RWPE1 (cell line): ENCODE results near the gene DTL.

ENCODE experiments used
- CTCF ChIA-PET: fragments of 350-600 bp; sonication (Branson Sonifier 250); formaldehyde crosslinking; extraction: SDS; loops from one replicate; lab custom pipeline; 2021; lab: Yijun Ruan, JAX
- POLR2A ChIA-PET: fragments of 400-600 bp; formaldehyde crosslinking; extraction: SDS; loops from one replicate; lab custom pipeline; 2020; ENCODE audit warnings: antibody characterized with exemption; ENCODE audit not compliant: low non-redundant PET; lab: Yijun Ruan, JAX
- DNase-seq: peaks from one replicate; pipeline ENCODE4 v3.0.0; 2012; ENCODE audit warnings: low spot score
- H3K27ac ChIP-seq: fragments of 450-650 bp; 2 replicates; pipeline ENCODE4 v1.5.1; 2017
- CTCF ChIP-seq: fragments of 450-650 bp; conservative IDR thresholded peaks from 2 replicates; pipeline ENCODE4 v1.5.1; 2017; ENCODE audit warnings: low read depth, mild to moderate bottlenecking

DTL gene

GRCh38 chr1:212098771-212099170 lies 63.2 kb downstream of the DTL start:
- no peak overlapping the region for H3K27ac ChIP-seq
- no peak for TF ChIP-seq CTCF
- DNase-seq = no peak
- ChIA-PET CTCF (no interaction called here), POLR2A (no interaction called here)

- TF ChIP-seq CTCF = no peak
- POLR2A ChIA-PET = no interaction called here
- DNase-seq = no peak
- CTCF ChIA-PET = interaction anchor here (0.8 kb wide), 1 partner anchor 356 kb away, joined by 3 read pairs; no protein-coding TSS in a partner anchor
- H3K27ac ChIP-seq = no peak overlapping the region
Measured at GRCh38 chr1:212101251-212101650, 65.7 kb downstream of the DTL start.

- no peak for DNase-seq
- ChIA-PET CTCF (interaction anchor here (0.7 to 0.8 kb wide), 3 partner anchors 11 to 356 kb away, joined by 3 read pairs; no protein-coding TSS in a partner anchor), POLR2A (no interaction called here)
- H3K27ac ChIP-seq = no peak overlapping the region
- TF ChIP-seq CTCF = no peak
Measured at GRCh38 chr1:212101735-212102134, 66.2 kb downstream of the DTL start.

- CTCF ChIA-PET = no interaction called here
- DNase-seq = no peak
Measured at GRCh38 chr1:212104586-212105325, 69.2 kb downstream of the DTL start.

GRCh38 chr1:212106286-212106792 lies 70.8 kb downstream of the DTL start:
- no peak for TF ChIP-seq CTCF
- ChIA-PET CTCF (no interaction called here), POLR2A (no interaction called here)
- H3K27ac ChIP-seq = no peak overlapping the region
- no peak for DNase-seq

More at GRCh38 chr1:212104586-212105325, 69.2 kb downstream of the DTL start:
- H3K27ac ChIP-seq = no peak overlapping the region
- TF ChIP-seq CTCF = no peak
- POLR2A ChIA-PET = no interaction called here

- no peak overlapping the region for H3K27ac ChIP-seq
- CTCF ChIA-PET = interaction anchor here (0.5 kb wide), 1 partner anchor 58 kb away, joined by 3 read pairs; no protein-coding TSS in a partner anchor
- POLR2A ChIA-PET = interaction anchor here (0.6 kb wide), 1 partner anchor 41 kb away, joined by 3 read pairs; no protein-coding TSS in a partner anchor
- no peak for TF ChIP-seq CTCF
- DNase-seq = no peak
Measured at GRCh38 chr1:212107481-212107880, 71.9 kb downstream of the DTL start.
